Measurements from ENCODE around the gene LENG9.
"Not testable (repeated sequence)": the region's sequence is repeated elsewhere in the genome, so short reads cannot be mapped to it uniquely, and the experiment has no call there.

The LENG9 gene

DNA sequence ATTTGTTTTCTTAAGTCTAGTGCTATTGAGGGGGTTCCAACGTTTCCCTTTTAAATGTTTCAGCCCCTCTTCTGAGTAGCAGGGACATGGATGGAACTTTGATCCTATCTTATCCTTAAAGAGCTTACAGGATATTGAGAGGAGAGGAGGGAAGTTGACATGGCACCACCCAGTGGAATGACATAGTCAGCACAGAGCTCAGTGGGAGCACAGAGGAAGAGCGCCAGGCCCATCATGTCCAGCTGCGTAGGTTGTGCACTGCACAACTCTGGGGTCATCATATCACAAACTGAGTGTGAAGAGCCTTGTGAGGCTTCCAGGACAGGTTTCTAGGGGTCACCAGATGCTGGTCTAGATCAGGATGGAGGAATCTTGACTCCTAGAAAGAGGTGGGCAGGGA, 14.1 kb upstream of the LENG9 start:
- DNase-seq, result no peak

- no peak for DNase-seq
These were observed 12.1 kb upstream of the LENG9 start for GRCh38 chr19:54475706-54476105.

GRCh38 chr19:54473892-54474372, 10.4 kb upstream of the LENG9 start:
- DNase-seq, result no peak

DNA sequence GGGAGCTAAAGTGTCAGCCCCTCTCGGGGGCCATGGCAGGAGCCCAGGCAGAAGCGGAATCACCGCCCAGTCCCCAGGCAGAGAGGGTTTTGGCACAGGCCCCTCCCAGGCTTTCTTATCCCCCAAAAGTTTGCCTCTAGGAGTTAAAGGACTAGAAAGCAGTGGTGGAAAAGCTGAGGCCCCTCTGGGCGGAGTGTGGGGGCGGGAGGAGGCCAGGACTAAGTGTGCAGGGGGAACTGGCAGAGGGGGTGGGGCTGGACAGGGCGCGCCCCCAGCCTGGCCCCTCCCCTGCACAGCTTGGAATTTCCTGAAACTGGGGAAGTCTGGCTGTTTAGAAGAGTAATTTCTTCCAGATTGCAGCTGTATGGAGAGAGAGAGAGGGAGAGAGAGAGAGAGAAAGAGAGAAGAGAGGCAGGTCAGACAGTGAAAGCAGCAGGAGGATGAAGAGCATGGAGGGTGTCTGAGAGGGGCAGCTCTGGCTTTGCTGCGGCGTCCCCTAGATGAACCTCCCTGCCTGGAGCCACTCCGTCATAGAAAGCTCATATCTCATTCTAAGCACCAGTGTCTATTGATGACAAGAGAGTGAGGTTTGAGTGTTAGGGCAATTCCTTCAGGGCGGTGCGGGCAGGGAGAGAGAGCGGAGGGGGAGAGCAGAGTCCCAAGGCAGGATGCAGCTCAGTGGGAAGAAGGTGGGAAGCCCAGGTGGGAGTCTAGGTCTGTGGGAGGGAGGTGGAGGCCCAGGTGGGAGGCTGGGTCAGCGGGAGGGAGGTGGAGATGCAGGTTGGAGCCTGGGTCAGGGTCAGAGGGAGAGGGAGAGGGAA, 9.7 kb upstream of the LENG9 start, which contains the start of gene CDC42EP5:
TSS of gene CDC42EP5 (minus strand) at position 226 of the 821 bp plus-strand sequence. CDS start 7,749 bp downstream, outside the sequence.
- DNase-seq, result no peak

GRCh38 chr19:54470991-54471782, 7.6 kb upstream of the LENG9 start:
- no peak for DNase-seq

- no peak for DNase-seq
These were observed 6.8 kb upstream of the LENG9 start for GRCh38 chr19:54470276-54470887.

- DNase-seq, result no peak
These were observed 5.9 kb upstream of the LENG9 start for GRCh38 chr19:54469496-54469934.

GRCh38 chr19:54466110-54466480, 2.5 kb upstream of the LENG9 start:
- not testable (repeated sequence) for DNase-seq

DNA sequence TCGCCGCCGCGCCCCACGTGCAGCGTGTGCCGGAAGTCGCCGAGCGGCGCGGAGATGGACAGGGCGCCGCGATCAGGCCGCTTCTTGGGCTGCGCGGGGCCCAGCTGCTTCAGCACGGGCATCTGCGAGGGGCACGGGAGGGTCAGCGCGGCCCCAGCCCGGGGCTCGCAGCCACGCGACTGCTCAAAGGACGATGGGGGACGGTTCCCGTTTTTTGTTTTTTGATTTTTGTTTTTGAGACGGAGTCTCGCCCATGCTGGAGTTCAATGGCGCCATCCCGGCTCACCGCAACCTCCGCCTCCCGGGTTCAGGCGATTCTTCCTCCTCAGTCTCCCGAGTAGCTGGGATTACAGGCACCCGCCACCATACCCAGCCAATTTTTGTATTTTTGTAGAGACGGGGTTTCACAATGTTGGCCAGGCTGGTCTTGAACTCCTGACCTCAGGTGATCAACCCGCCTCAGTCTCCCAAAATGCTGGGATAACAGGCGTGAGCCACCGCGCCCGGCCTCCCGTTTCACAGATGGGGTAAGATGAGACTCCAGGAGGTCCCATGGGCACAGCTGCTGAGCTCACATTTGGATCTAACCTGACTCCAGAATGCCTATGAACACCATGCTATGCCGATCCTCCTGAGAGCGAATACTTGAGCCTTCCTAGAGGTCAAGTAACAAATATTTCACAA, 2.0 kb upstream of the LENG9 start:
- DNase-seq, result no peak

- peak; percentile 62 for DNase-seq
These were observed 1.2 kb upstream of the LENG9 start for GRCh38 chr19:54464630-54465425.

- DNase-seq, result peak; percentile 48
These were observed 559 bp upstream of the LENG9 start for GRCh38 chr19:54464044-54464629.

DNA sequence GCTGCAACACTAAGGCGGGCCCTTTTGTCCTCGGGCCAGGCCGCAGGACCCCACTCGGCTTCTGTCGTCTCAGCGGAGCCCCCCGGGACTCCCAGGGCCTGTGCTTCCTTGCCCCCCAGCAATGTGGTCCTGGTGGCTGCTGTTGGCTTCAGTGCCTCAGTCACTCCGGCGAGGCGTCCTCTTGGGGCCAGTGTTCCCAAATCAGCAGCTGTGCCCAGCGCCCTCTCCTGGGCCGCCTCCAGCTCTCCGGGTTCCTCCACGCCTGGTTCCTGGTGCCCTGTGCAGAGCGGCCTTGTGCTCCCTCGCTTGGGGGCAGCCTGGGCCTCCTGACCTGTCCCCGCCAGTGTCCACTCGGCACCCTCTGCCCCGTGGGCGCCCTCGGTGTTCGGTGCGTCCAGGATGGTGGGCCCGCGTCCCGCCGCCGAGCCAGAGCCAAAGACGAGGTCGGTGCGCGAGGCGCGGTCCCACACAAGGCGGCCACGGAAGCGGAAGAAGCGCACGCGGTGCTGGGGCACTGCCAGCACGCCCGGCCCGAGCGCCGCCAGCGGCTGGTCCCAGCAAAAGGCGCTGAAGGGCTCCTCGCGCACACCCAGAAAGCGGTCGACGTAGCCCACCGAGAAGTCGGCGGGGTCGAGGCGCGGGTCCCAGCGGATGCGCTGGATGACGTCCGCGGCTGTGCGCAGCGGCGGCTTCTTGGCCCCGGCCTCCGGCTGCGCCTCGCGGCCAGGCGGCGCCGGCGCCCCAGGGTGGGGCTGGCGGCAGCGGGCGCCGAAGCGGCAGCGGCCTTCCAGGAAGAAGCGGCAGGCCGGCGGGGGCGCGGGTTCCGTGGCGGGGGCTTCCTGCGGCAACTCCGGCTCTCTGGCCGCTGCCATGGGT, 685 bp downstream of the LENG9 start:
- DNase-seq, result no peak

DNA sequence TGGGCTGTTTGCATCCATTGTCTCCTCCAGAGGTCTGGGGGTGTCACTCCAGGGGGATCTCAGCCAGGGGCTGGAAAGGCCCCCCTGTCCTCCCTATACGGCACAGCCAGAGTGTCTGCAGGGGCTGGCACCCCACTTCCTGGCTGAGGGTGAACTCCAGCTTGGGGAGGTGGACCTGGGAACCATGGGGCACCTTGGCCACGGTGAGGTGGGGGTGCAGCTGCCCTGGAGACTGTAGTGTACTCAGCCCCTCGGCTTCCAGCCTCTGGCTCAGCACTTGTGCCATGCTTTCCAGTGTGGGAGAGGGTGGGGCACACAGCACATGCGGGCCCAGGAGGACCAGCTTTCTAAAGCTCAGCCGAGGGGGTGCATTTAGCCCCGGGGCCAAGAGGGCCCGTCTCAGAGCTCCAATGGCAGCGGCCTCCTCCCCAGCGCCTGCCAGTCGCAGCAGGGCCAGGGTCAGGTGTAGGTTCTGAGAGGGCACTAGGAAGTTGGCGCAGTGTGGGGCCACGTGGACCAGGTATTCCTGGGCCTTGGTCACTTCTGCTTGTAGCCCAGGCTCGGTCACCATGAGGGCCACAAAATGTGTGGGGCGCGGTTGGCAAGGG, 1.4 kb downstream of the LENG9 start:
- no peak for DNase-seq

- no peak for DNase-seq
These were observed 2.0 kb downstream of the LENG9 start for GRCh38 chr19:54461613-54462012.

DNA sequence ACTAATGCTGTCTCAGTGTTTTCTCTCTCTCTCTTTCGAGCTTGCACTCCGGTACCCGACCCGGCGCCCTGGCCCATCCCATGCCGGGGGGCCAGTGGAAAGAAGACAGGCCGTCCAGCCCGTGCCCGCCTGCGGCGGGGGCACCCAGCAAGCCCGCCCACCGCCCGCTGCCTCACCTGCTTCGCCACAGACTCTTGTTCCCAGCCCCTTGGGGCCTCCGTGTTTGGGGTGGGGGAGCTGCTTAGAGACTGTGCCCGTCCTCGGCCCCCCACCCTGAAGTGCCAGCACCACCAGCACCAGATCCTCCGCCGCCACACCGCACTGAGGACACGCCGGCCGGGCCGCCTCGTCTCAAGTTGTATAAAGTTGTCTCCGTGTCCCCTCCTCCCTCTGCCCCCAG, 2.4 kb downstream of the LENG9 start:
- DNase-seq, result no peak

DNA sequence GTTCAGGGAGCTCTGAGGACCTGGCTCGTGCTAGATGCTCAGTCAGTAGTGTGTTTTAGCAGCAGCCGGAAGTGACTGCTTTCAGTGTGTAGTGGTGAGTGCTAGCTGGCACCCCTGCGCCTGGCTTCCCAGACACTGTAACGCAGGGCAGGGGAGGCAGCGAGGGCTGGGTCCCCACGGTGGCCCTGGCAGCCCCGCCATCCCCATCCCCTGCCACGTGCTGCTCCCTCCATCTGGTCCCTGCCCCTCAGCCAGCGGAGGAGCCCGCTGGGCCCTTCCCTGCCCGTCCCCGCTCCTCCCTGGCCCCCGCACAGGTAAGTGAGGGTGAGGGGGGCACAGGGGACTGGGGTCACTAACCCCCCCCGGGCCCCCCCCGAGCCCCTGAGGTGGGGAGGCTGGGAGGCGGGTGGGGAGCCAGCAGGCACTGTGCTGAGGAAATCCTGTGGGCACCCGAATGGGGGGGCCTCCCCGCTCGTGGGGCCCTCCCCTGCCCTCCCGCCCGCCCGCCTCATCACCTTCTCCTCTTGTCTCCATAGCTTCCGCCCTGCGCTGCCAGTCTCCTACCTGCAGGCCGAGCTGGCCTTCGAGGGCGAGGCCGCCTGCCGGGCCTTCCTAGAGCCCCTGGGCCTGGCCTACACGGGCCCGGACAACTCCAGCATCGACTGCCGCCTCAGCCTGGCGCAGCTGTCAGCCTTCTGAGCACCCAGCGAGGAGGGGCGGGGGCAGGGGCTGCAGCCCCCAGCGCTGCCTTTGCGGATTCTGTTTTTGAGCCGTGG, 3.2 kb downstream of the LENG9 start:
- DNase-seq, result no peak

DNA sequence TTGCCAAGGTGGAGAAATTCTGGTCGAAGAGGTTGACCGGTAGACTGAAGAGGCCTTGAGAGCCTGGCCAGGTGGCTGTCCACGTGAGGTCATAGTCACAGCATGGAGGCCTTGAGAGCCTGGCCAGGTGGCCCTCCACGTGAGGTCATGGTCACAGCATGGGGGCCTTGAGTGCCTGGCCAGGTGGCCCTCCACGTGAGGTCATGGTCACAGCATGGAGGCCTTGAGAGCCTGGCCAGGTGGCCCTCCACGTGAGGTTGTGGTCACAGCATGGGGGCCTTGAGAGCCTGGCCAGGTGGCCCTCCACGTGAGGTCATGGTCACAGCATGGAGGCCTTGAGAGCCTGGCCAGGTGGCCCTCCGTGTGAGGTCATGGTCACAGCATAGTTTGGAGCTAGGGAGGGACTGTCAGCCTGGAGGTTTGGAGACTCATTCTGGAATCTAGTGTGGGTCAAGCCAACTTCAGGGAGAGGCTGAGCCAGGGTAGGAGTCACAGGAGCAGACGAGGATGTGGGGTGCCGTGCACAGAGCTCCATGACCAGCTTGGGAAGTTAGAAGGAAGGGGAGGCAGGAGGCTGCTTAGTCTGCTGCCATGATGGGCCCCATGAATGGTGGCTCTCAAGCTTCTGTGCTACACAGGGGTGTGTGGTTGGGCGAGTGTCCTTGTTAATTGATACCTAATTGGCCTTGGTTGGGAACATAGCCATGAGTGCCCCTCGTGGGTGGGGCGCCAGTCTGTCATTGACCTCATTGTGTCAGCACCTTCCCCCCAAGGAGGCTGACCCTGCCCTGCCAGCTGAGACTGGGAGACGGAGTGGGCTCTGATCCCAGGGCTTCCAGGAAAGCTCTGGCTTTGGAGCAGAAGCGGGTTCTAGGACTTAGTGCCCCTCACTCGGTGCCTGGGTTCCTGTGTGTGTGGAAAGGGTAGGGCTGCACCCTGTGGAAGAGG, 4.0 kb downstream of the LENG9 start:
- no peak for DNase-seq

DNA sequence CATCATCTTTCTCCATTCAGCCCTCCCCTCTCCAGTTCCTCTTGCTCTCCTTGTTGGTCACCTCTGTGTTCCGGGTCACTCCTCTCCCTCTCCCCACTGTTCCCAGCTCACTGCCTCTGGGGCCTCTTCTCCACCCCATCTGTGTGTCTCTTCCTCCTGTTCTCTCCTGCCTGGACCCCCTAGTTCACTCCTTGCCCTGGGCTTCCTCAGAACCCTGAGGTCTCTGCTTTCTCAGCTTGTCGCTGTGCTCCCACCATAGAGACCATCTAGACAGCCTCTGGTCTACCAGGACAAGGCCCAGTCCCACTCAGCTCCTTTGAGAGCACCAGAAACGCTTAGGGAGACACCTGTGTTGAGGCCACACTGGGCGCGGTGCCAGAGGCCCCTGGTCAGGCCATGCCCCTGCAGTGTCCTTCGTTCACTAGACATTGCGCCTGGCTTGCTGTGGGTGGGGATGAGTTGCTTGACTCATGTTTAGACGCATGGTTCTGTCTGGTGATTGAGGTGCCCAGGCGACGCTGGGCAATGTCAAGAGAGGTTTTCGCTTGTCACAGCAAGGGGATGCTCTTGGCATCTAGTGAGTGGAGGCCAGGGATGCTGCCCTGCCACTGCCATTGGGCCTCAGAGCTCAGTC, 4.8 kb downstream of the LENG9 start:
- no peak for DNase-seq

Measured in GDM1 (cell line).